HG03575 (cell line): ENCODE results near the gene NLGN1.

ENCODE experiments used
- ATAC-seq: cut with Tn5 transposase; IDR thresholded peaks from one replicate; pipeline ENCODE4 v1.9.1; 2021; ENCODE audit not compliant: unreplicated experiment, insufficient number of reproducible peaks, low FRiP score; ENCODE audit errors: extremely low read depth

The NLGN1 gene

GRCh38 chr3:173742491-173742890 lies 344.9 kb downstream of the NLGN1 start:
- no peak for ATAC-seq

- no peak for ATAC-seq
These were observed 345.6 kb downstream of the NLGN1 start for GRCh38 chr3:173743111-173743510.

GRCh38 chr3:173743516-173743915 lies 346.0 kb downstream of the NLGN1 start:
- ATAC-seq = no peak

GRCh38 chr3:173744479-173744878 lies 346.9 kb downstream of the NLGN1 start:
- ATAC-seq = no peak

GRCh38 chr3:173744895-173745294 lies 347.4 kb downstream of the NLGN1 start:
- ATAC-seq = no peak

GRCh38 chr3:173745952-173746682 lies 348.6 kb downstream of the NLGN1 start:
- ATAC-seq = no peak

- ATAC-seq = no peak
These were observed 349.9 kb downstream of the NLGN1 start for GRCh38 chr3:173747427-173747826.

GRCh38 chr3:173748105-173748504 lies 350.6 kb downstream of the NLGN1 start:
- no peak for ATAC-seq

GRCh38 chr3:173750095-173750494 lies 352.6 kb downstream of the NLGN1 start:
- no peak for ATAC-seq

GRCh38 chr3:173750591-173750990 lies 353.0 kb downstream of the NLGN1 start:
- no peak for ATAC-seq

- no peak for ATAC-seq
These were observed 356.0 kb downstream of the NLGN1 start for GRCh38 chr3:173753593-173753992.

GRCh38 chr3:173755161-173755560 lies 357.6 kb downstream of the NLGN1 start:
- ATAC-seq = no peak

- ATAC-seq = no peak
These were observed 363.6 kb downstream of the NLGN1 start for GRCh38 chr3:173761161-173761560.

GRCh38 chr3:173762501-173762900 lies 365.0 kb downstream of the NLGN1 start:
- no peak for ATAC-seq

- no peak for ATAC-seq
These were observed 372.5 kb downstream of the NLGN1 start for GRCh38 chr3:173770011-173770410.

GRCh38 chr3:173770796-173771573 lies 373.4 kb downstream of the NLGN1 start:
- no peak for ATAC-seq

GRCh38 chr3:173773800-173774199 lies 376.3 kb downstream of the NLGN1 start:
- no peak for ATAC-seq

GRCh38 chr3:173774294-173774693 lies 376.8 kb downstream of the NLGN1 start:
- ATAC-seq = no peak

GRCh38 chr3:173778251-173778650 lies 380.7 kb downstream of the NLGN1 start:
- no peak for ATAC-seq

- no peak for ATAC-seq
These were observed 382.5 kb downstream of the NLGN1 start for GRCh38 chr3:173780067-173780466.
